Measurements from ENCODE around the gene CRHR2.

DNA sequence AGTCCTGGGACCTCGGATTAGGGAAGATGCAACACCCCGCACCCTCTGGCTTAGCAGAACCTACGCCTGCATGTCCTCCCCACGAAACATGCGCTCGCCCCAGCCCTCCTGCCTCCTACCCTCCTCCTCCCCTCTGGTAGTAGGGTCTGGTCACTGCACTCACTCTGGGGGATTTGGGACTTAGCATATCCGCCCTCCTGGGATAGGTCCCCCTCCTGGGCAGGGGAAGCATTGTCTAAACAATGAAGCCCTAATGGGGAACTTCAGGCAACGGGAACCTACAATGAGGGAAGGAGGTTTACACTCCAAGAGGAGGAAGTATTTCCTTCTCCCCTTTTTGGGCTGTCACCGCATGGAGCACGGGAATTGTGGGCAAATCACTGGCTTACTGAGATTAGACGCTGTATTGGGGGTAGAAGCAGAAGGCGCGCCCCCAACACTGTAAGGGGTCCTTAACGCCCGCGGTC, 892 bp downstream of the CRHR2 start:
- TF ChIP-seq POLR2AphosphoS5 (IDR thresholded peaks at IDR 0.05; ENCODE audit: low read depth, low read length) (no peak), POLR2A (IDR thresholded peaks at IDR 0.05; ENCODE audit: low read depth, low read length) (no peak), TAF1 (IDR thresholded peaks at IDR 0.05; ENCODE audit: borderline replicate concordance, low read depth, low read length) (no peak)
